ENCODE measurements around the gene ARL4D. TPM values are rescaled to one million over a fixed set of nuclear protein-coding genes. Genes with fewer than 3 reads are reported as not detected.

Gene ARL4D
- 35.6 TPM for total RNA-seq

- Histone ChIP-seq H3K9me3 (no peaks in the 10 kb centered on the region), H3K4me1 (peaks cover 41% of the 10 kb centered on the region), H3K27me3 (no peaks in the 10 kb centered on the region), H3K27ac (peak within 1 kb of the TSS; percentile 96), H3K36me3 (no peaks in the 10 kb centered on the region), H3K4me3 (peak within 1 kb of the TSS; percentile 85 to 96)
- intact Hi-C loops (cut with DNase I) = no loop called here
- peak in 1 of 3 experiments; percentile 16 for TF ChIP-seq CTCF (IDR thresholded peaks at IDR 0.05)
- peak; percentile 91 to 93 for TF ChIP-seq POLR2A (IDR thresholded peaks at IDR 0.05)
- peak; percentile 87 to 97 for TF ChIP-seq POLR2AphosphoS5 (IDR thresholded peaks at IDR 0.05; ENCODE audit: insufficient read depth in 1 of 2, low read depth in 1 of 2)
- DNase-seq (ENCODE audit: extremely low spot score in 2 of 2) = no peak
These were observed at the start of gene ARL4D for GRCh38 chr17:43398724-43399595. TSS of gene ARL4D (plus strand) at chr17:43398993. CDS start at chr17:43399733, 740 bp downstream.

GRCh38 chr17:43349142-43349541 lies 49.7 kb upstream of the ARL4D start:
- Histone ChIP-seq H3K27ac (no peak overlapping the region), H3K36me3 (peaks cover 0 to 16% of the 10 kb centered on the region in 2 donors), H3K9me3 (peaks cover 20% of the 10 kb centered on the region), H3K4me1 (no peaks in the 10 kb centered on the region), H3K27me3 (no peaks in the 10 kb centered on the region), H3K4me3 (no peak overlapping the region)
- TF ChIP-seq POLR2A (IDR thresholded peaks at IDR 0.05) (no peak), POLR2AphosphoS5 (IDR thresholded peaks at IDR 0.05; ENCODE audit: insufficient read depth in 1 of 2, low read depth in 1 of 2) (no peak), CTCF (IDR thresholded peaks at IDR 0.05) (no peak)
- intact Hi-C loops (cut with DNase I) = no loop called here
- DNase-seq (ENCODE audit: extremely low spot score in 2 of 2) = no peak

- no peaks in the 10 kb centered on the region for H3K4me1 ChIP-seq
- H3K4me3 ChIP-seq = no peak overlapping the region
- no peak for TF ChIP-seq POLR2A (IDR thresholded peaks at IDR 0.05)
- TF ChIP-seq POLR2AphosphoS5 (IDR thresholded peaks at IDR 0.05; ENCODE audit: insufficient read depth in 1 of 2, low read depth in 1 of 2) = no peak
- no peak for TF ChIP-seq CTCF (IDR thresholded peaks at IDR 0.05)
- intact Hi-C loops (cut with DNase I) = no loop called here
- DNase-seq (ENCODE audit: extremely low spot score in 2 of 2) = no peak
- peaks cover 0 to 16% of the 10 kb centered on the region in 2 donors for H3K36me3 ChIP-seq
- no peak overlapping the region for H3K27ac ChIP-seq
- H3K27me3 ChIP-seq = no peaks in the 10 kb centered on the region
- H3K9me3 ChIP-seq = peaks cover 20% of the 10 kb centered on the region
These were observed 47.9 kb upstream of the ARL4D start for GRCh38 chr17:43350888-43351361.

- TF ChIP-seq POLR2AphosphoS5 (IDR thresholded peaks at IDR 0.05; ENCODE audit: insufficient read depth in 1 of 2, low read depth in 1 of 2) = no peak
- no peak for TF ChIP-seq CTCF (IDR thresholded peaks at IDR 0.05)
- no peak for TF ChIP-seq POLR2A (IDR thresholded peaks at IDR 0.05)
- Histone ChIP-seq H3K4me3 (no peak overlapping the region), H3K36me3 (peaks cover 0 to 16% of the 10 kb centered on the region in 2 donors), H3K27me3 (no peaks in the 10 kb centered on the region), H3K4me1 (no peaks in the 10 kb centered on the region), H3K27ac (no peak overlapping the region), H3K9me3 (peaks cover 20% of the 10 kb centered on the region)
- intact Hi-C loops (cut with DNase I) = no loop called here
- no peak for DNase-seq (ENCODE audit: extremely low spot score in 2 of 2)
These were observed 47.1 kb upstream of the ARL4D start for GRCh38 chr17:43351691-43352090.
